Brain microvascular endothelial cell (primary cell): ENCODE results near the gene HIVEP3.

ENCODE experiments used
- DNase-seq: peaks from one replicate; pipeline ENCODE4 v3.0.0-alpha.2; 2020
- H3K27ac ChIP-seq: fragments of 250-450 bp; sonication (Bioruptor Pico); 2 replicates; pipeline ENCODE4 v1.5.1; 2020; ENCODE audit warnings: mild to moderate bottlenecking, moderate library complexity
- H3K27me3 ChIP-seq: fragments of 250-450 bp; sonication (Bioruptor Pico); replicated peaks from 2 replicates; pipeline ENCODE4 v1.5.1; 2020; ENCODE audit warnings: mild to moderate bottlenecking
- H3K36me3 ChIP-seq: fragments of 250-450 bp; sonication (Bioruptor Pico); replicated peaks from 2 replicates; pipeline ENCODE4 v1.5.1; 2020; ENCODE audit warnings: mild to moderate bottlenecking
- H3K4me3 ChIP-seq: 2 replicates; pipeline ENCODE4 v1.5.1; 2011; ENCODE audit warnings: low read depth, mild to moderate bottlenecking, control low read depth, low read length, moderate library complexity
- in situ Hi-C: cut with HindIII; loops from 2 replicates; pipeline ENCODE4 v1.10.0; 2017; ENCODE audit warnings: low sequenced_read_pairs, low pct_ligation_motif_present
- TF ChIP-seq, protein P1 (sequence below): IDR thresholded peaks from 2 replicates; pipeline ENCODE4 v1.5.1; 2011; ENCODE audit warnings: low read depth, mild to moderate bottlenecking, moderate library complexity, low read length, control low read depth, inconsistent platforms; ENCODE audit errors: missing control alignments

HIVEP3 gene

DNA sequence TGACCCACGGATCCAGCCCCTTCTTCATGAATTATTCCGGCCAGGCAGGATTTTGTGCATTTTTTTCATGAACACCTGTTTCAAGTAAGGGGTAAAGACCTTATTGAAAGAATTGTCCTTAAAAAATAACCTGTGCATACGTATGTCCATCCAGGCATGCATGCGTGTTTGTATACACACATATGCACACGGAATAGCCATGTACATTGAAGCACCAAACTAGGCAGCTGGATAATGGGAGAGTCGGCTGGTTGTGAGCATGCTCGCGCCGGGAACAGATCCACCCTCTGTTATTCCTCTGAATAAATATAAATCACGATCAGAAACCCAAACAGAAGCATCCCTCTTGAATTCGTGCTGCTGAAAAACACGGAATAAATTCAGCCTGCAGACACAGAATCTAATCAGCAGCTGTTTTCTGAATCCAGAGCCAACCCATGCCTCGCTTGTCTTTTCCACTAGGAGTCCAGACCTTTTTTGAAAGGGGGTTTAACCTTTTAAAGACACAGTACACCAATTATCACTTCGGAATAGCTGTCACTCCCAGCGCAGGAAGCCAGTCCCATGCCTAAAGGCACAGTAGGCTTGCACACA, at the start of gene HIVEP3:
Gene HIVEP3 (minus strand): TSS at position 473 of the 594 bp plus-strand sequence.
- H3K27ac ChIP-seq, result peak within 1 kb of the TSS; percentile 0
- TF ChIP-seq, protein P1, sequence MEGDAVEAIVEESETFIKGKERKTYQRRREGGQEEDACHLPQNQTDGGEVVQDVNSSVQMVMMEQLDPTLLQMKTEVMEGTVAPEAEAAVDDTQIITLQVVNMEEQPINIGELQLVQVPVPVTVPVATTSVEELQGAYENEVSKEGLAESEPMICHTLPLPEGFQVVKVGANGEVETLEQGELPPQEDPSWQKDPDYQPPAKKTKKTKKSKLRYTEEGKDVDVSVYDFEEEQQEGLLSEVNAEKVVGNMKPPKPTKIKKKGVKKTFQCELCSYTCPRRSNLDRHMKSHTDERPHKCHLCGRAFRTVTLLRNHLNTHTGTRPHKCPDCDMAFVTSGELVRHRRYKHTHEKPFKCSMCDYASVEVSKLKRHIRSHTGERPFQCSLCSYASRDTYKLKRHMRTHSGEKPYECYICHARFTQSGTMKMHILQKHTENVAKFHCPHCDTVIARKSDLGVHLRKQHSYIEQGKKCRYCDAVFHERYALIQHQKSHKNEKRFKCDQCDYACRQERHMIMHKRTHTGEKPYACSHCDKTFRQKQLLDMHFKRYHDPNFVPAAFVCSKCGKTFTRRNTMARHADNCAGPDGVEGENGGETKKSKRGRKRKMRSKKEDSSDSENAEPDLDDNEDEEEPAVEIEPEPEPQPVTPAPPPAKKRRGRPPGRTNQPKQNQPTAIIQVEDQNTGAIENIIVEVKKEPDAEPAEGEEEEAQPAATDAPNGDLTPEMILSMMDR, result peak; percentile 51
- no peak for DNase-seq
- no peaks in the 10 kb centered on the region for H3K27me3 ChIP-seq
- H3K4me3 ChIP-seq, result peak within 1 kb of the TSS; percentile 62
- no peaks in the 10 kb centered on the region for H3K36me3 ChIP-seq
- in situ Hi-C loops, result no loop called here

DNA sequence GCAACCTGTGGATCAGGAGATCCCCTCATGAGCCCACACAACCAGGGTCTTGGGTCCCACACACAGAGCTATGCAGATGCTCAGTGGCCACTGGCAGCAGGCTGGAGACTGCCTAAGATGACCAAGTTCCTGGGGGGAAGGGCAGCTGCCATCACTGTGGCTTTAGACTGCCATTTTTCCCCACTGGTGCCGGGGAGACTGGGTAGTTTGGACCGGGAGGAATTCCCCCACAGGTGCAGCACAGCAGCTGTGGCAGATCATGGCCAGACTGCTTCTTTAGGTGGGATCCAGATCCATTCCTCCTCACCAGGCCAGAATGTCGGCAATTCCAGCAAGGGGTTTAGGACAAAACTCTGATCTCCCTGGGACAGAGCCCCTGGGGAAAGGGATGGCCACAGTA, 45.7 kb upstream of the HIVEP3 start:
- no peak for DNase-seq
- Histone ChIP-seq H3K4me3 (no peak overlapping the region), H3K27me3 (no peaks in the 10 kb centered on the region), H3K36me3 (no peaks in the 10 kb centered on the region), H3K27ac (no peak overlapping the region)
- in situ Hi-C loops, result no loop called here
- TF ChIP-seq, protein P1, result no peak

DNA sequence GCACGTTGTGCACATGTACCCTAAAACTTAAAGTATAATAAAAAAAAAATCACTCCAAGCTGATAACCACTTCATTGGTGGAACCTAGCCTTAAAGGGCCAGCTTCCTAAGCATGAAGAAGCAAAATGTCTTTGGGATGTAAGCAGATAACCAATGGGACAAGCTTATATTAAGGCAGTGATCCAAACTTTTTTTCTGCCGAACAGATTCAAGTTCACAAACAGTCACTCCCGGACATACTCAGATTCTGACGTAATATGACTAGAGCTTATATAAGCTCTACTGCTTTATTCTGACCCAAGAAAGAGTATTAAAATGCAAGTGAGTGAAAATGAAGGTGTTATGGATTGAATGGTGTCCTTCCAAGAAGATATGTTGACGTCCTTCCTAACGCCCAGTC, 44.9 kb upstream of the HIVEP3 start:
- H3K27ac ChIP-seq, result no peak overlapping the region
- H3K4me3 ChIP-seq, result no peak overlapping the region
- no peaks in the 10 kb centered on the region for H3K27me3 ChIP-seq
- in situ Hi-C loops, result no loop called here
- TF ChIP-seq, protein P1, result no peak
- H3K36me3 ChIP-seq, result no peaks in the 10 kb centered on the region
- no peak for DNase-seq

DNA sequence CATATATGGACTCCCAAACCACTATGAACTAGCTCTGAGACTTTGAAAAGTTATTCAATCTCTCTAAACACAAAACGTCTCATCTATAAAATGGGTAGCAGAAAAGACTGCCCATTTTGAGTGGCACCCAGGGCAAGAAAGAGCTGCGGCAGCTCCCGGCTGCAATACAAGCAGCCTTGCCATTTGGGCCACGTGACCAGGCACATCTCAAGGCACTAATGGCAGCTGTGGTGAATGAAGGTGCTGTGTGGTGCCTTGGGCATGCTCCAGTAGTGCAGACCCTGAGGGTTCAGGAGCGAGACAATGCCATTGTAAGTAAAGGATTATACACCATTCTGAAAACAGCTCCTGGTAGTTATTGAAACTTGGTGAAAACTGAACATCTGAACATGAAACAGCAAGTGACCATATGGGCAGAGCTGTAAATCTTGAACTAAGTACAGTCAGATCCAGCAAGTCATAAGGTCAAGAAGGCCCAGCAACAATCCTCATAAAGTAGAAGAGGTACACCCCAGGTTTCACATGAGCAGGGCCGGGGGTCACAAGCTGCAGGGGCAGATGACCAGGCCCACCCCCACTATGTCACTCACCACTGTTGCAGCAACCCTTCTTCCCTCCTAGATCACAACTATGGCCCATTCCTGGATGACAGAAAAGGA, 39.4 kb upstream of the HIVEP3 start:
- DNase-seq, result no peak
- Histone ChIP-seq H3K36me3 (no peaks in the 10 kb centered on the region), H3K27me3 (no peaks in the 10 kb centered on the region), H3K27ac (no peak overlapping the region), H3K4me3 (no peak overlapping the region)
- TF ChIP-seq, protein P1, result no peak
- in situ Hi-C loops, result no loop called here

DNA sequence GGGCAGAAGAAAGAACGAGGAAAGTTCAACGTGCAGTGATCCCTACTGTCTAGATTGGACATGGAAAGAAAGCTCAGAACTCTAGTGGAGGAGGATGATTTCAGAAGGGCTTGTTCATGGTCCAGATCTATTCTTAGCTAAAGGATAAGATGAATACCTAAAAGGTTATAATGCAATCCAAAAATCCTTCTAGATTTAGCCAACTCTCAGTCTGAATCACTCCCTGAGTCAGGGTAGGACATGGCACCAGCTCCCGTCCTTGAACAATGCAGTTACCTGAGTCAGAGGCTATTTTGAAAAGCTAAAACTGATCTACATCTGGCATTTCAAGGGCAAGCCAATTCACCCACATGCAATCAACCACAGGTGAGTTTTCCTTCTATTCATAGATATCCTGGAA, 38.8 kb upstream of the HIVEP3 start:
- in situ Hi-C loops, result no loop called here
- H3K27ac ChIP-seq, result no peak overlapping the region
- DNase-seq, result peak; percentile 26
- no peaks in the 10 kb centered on the region for H3K27me3 ChIP-seq
- no peak overlapping the region for H3K4me3 ChIP-seq
- TF ChIP-seq, protein P1, result no peak
- no peaks in the 10 kb centered on the region for H3K36me3 ChIP-seq
